SK-N-SH treated with all-trans-retinoic acid at 6 μM for 48 hours (cell line): ENCODE data around the gene IGF1R.

ENCODE experiments used
- GLIS3 ChIP-seq: fragments of 250-450 bp; sonication (Bioruptor Pico); IDR thresholded peaks from 2 replicates; pipeline ENCODE4 v1.5.0; 2020; ENCODE audit warnings: mild to moderate bottlenecking, moderate library complexity
- PATZ1 ChIP-seq: fragments of 250-450 bp; sonication (Bioruptor Pico); IDR thresholded peaks from 2 replicates; pipeline ENCODE4 v1.8.0; 2020; ENCODE audit warnings: mild to moderate bottlenecking, moderate library complexity, borderline replicate concordance
- RARB ChIP-seq: fragments of 250-450 bp; sonication (Bioruptor Pico); IDR thresholded peaks from 2 replicates; pipeline ENCODE4 v1.8.0; 2021; ENCODE audit warnings: mild to moderate bottlenecking, moderate library complexity
- ZFP3 ChIP-seq: fragments of 250-450 bp; sonication (Bioruptor Pico); IDR thresholded peaks from 2 replicates; pipeline ENCODE4 v1.5.0; 2020; ENCODE audit warnings: mild to moderate bottlenecking, moderate library complexity
- ZNF70 ChIP-seq: fragments of 450-650 bp; formaldehyde crosslinking; IDR thresholded peaks from 2 replicates; pipeline ENCODE4 v1.5.0; 2020; ENCODE audit warnings: mild to moderate bottlenecking, moderate library complexity

GRCh38 chr15:98698792-98699191 lies 50.5 kb downstream of the IGF1R start:
- TF ChIP-seq GLIS3 (CRISPR knock-in tag) (no peak), ZFP3 (CRISPR knock-in tag) (no peak), PATZ1 (CRISPR knock-in tag) (no peak), ZNF70 (CRISPR knock-in tag) (no peak), RARB (CRISPR knock-in tag) (no peak)
